MM.1S (cell line): ENCODE measurements around the gene KAT14.
"Not testable (repeated sequence)": the region's sequence is repeated elsewhere in the genome, so short reads cannot be mapped to it uniquely, and the experiment has no call there.

Experiments used
- EZH2 ChIP-seq: fragments of 300-600 bp; sonication (generic); optimal IDR thresholded peaks from 2 replicates; pipeline ENCODE3; 2017; ENCODE audit warnings: low read depth, mild to moderate bottlenecking, antibody characterized with exemption, low read length, mixed read lengths
- TF ChIP-seq, protein P1 (sequence below): fragments of 300-600 bp; sonication (generic); IDR thresholded peaks from 2 replicates; pipeline ENCODE4 v1.5.1; 2016; ENCODE audit warnings: antibody characterized with exemption, low read length, mixed read lengths

DNA sequence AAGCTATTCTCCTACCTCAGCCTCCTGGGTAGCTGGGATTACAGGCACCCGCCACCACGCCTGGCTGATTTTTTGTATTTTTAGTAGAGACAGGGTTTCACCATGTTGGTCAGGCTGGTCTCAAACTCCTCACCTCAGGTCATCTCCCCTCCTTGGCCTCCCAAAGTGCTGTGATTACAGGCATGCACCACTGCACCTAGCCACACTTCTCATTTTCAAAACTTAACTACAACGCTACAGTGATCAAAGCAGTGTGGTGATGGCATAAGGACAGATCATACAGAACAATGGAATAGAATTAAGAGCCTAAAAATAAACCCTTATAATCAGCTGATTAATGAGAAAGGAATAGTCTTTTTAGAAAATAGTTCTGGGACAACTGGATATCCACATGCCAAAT is 66.0 kb downstream of the KAT14 start:
- TF ChIP-seq, protein P1, sequence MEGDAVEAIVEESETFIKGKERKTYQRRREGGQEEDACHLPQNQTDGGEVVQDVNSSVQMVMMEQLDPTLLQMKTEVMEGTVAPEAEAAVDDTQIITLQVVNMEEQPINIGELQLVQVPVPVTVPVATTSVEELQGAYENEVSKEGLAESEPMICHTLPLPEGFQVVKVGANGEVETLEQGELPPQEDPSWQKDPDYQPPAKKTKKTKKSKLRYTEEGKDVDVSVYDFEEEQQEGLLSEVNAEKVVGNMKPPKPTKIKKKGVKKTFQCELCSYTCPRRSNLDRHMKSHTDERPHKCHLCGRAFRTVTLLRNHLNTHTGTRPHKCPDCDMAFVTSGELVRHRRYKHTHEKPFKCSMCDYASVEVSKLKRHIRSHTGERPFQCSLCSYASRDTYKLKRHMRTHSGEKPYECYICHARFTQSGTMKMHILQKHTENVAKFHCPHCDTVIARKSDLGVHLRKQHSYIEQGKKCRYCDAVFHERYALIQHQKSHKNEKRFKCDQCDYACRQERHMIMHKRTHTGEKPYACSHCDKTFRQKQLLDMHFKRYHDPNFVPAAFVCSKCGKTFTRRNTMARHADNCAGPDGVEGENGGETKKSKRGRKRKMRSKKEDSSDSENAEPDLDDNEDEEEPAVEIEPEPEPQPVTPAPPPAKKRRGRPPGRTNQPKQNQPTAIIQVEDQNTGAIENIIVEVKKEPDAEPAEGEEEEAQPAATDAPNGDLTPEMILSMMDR: not testable (repeated sequence)
- TF ChIP-seq EZH2: not testable (repeated sequence)
